Mammary epithelial cell (primary cell): ENCODE data around the gene NR2C2.

Experiments used
- CTCF ChIP-seq, 2 donors: IDR thresholded peaks in 1 of 2; conservative IDR thresholded peaks in 1 of 2; 2 replicates each; pipeline ENCODE4 v1.5.1; 2011 to 2012; ENCODE audit warnings: inconsistent platforms in 2 of 2, low read length in 2 of 2, mild to moderate bottlenecking in 2 of 2, control low read depth in 1 of 2, low read depth in 1 of 2; ENCODE audit not compliant: insufficient read depth in 1 of 2; ENCODE audit errors: extremely low read depth in 1 of 2
- EZH2 ChIP-seq: IDR thresholded peaks from 2 replicates; pipeline ENCODE4 v1.6.1; 2012; ENCODE audit warnings: low read length, inconsistent platforms, borderline replicate concordance

DNA sequence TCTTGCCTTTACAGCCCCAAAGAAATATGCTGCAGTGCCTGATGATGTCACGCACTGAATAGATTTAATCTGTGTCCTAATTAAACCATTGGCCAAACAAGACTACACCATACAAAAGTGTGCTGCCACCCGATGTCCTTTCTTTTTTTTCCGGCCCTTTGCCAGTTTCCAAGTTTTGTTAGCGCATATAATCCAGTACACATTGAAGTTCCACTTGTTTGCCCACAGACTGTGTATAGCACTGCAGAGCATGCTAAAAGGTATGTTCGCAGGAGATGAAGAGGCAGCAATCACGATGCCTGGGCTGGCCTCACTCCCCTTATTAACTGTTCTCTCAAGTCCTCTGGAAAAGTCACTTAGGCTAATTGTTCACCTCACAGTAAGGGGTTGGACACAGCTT lies 90.9 kb downstream of the NR2C2 start:
- TF ChIP-seq CTCF (conservative IDR thresholded peaks at IDR 0.05 in 1 of 2, IDR thresholded peaks at IDR 0.05 in 1 of 2; ENCODE audit: extremely low read depth in 1 of 2, insufficient read depth in 1 of 2, low read depth in 1 of 2, low read length in 2 of 2) (no peak), EZH2 (no peak)
